SK-N-SH (cell line): Measurements from ENCODE around the gene ORMDL3.
A peak's percentile ranks its signal among the peaks of the same experiment; 100 is the strongest.

Source experiments
- CTCF ChIP-seq: fragments of 200-600 bp; sonication (generic); IDR thresholded peaks from 2 replicates; pipeline ENCODE4 v1.6.1; 2017; ENCODE audit warnings: antibody characterized with exemption, mild to moderate bottlenecking, moderate library complexity
- FOXM1 ChIP-seq: IDR thresholded peaks from 2 replicates; pipeline ENCODE4 v1.4.0; 2012; ENCODE audit warnings: low read depth, mild to moderate bottlenecking
- GABPA ChIP-seq: IDR thresholded peaks from 2 replicates; pipeline ENCODE4 v1.4.0; 2012; ENCODE audit warnings: low read depth, mild to moderate bottlenecking
- JUND ChIP-seq: IDR thresholded peaks from 2 replicates; pipeline ENCODE4 v1.4.0; 2012
- MAX ChIP-seq: IDR thresholded peaks from 2 replicates; pipeline ENCODE4 v1.4.0; 2012; ENCODE audit warnings: low read depth
- MEF2A ChIP-seq: IDR thresholded peaks from 2 replicates; pipeline ENCODE4 v1.4.0; 2012; ENCODE audit warnings: low read depth, borderline replicate concordance
- POLR2AphosphoS5 ChIP-seq: IDR thresholded peaks from 2 replicates; pipeline ENCODE4 v1.6.1; 2012; ENCODE audit warnings: low read depth, low read length
- RAD21 ChIP-seq: IDR thresholded peaks from 2 replicates; pipeline ENCODE4 v1.6.1; 2012; ENCODE audit warnings: mild to moderate bottlenecking, low read length
- RFX5 ChIP-seq: IDR thresholded peaks from 2 replicates; pipeline ENCODE4 v1.6.1; 2012; ENCODE audit warnings: mild to moderate bottlenecking, improper control_type of control experiment, low read length
- TAF1 ChIP-seq: IDR thresholded peaks from 2 replicates; pipeline ENCODE4 v1.6.1; 2012; ENCODE audit warnings: low read depth, mild to moderate bottlenecking, low read length, moderate library complexity, borderline replicate concordance
- TEAD4 ChIP-seq: IDR thresholded peaks from 2 replicates; pipeline ENCODE4 v1.4.0; 2012; ENCODE audit warnings: mild to moderate bottlenecking, borderline replicate concordance; ENCODE audit not compliant: insufficient read depth
- TF ChIP-seq, protein P1 (sequence below): IDR thresholded peaks from 2 replicates; pipeline ENCODE4 v1.4.0; 2012; ENCODE audit warnings: low read depth, borderline replicate concordance
- TF ChIP-seq, protein P2 (sequence below): fragments of 150-350 bp; IDR thresholded peaks from 2 replicates; pipeline ENCODE4 v1.6.1; 2017; ENCODE audit warnings: antibody characterized with exemption, low read length, low read depth, borderline replicate concordance

- no peak for TF ChIP-seq TEAD4
- no peak for TF ChIP-seq CTCF
- TF ChIP-seq MEF2A: no peak
- TF ChIP-seq RAD21: no peak
- TF ChIP-seq, protein P1, sequence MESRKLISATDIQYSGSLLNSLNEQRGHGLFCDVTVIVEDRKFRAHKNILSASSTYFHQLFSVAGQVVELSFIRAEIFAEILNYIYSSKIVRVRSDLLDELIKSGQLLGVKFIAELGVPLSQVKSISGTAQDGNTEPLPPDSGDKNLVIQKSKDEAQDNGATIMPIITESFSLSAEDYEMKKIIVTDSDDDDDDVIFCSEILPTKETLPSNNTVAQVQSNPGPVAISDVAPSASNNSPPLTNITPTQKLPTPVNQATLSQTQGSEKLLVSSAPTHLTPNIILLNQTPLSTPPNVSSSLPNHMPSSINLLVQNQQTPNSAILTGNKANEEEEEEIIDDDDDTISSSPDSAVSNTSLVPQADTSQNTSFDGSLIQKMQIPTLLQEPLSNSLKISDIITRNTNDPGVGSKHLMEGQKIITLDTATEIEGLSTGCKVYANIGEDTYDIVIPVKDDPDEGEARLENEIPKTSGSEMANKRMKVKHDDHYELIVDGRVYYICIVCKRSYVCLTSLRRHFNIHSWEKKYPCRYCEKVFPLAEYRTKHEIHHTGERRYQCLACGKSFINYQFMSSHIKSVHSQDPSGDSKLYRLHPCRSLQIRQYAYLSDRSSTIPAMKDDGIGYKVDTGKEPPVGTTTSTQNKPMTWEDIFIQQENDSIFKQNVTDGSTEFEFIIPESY: no peak
- peak; percentile 68 for TF ChIP-seq TAF1
- TF ChIP-seq, protein P2, sequence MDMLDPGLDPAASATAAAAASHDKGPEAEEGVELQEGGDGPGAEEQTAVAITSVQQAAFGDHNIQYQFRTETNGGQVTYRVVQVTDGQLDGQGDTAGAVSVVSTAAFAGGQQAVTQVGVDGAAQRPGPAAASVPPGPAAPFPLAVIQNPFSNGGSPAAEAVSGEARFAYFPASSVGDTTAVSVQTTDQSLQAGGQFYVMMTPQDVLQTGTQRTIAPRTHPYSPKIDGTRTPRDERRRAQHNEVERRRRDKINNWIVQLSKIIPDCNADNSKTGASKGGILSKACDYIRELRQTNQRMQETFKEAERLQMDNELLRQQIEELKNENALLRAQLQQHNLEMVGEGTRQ: no peak
- no peak for TF ChIP-seq FOXM1
- peak; percentile 65 for TF ChIP-seq POLR2AphosphoS5
- TF ChIP-seq MAX: no peak
- TF ChIP-seq RFX5: no peak
- TF ChIP-seq GABPA: peak; percentile 55
- TF ChIP-seq JUND: no peak
Observed at GRCh38 chr17:39927101-39927928, at the start of gene ORMDL3, which contains the start of gene LRRC3C.
